K562 (cell line): ENCODE measurements around the gene SAFB.

Source experiments
- CREB1 ChIP-seq, 2 experiments: sonication (generic) in 1 of 2; formaldehyde crosslinking in 1 of 2; IDR thresholded peaks; 2 replicates each; pipeline versions ENCODE4 v1.6.1 to v1.8.0; 2012 to 2022; ENCODE audit warnings: inconsistent platforms in 1 of 2, mild to moderate bottlenecking in 1 of 2, missing genetic modification reagents in 1 of 2, moderate library complexity in 1 of 2
- RCOR1 ChIP-seq, 2 experiments: IDR thresholded peaks; 2 replicates each; pipeline ENCODE4 v1.6.1; 2012; ENCODE audit warnings: low read depth in 2 of 2, low read length in 2 of 2, borderline replicate concordance in 1 of 2, improper control_type of control experiment in 1 of 2
- ZNF124 ChIP-seq: sonication (generic); formaldehyde crosslinking; IDR thresholded peaks from 2 replicates; pipeline ENCODE4 v1.8.1; 2022; ENCODE audit warnings: missing genetic modification reagents
- TF ChIP-seq, protein P1 (sequence below), 3 experiments: IDR thresholded peaks in 2 of 3; conservative IDR thresholded peaks in 1 of 3; 2 replicates each; pipeline ENCODE4 v1.5.1; 2011 to 2012; ENCODE audit warnings: low read length in 3 of 3, mild to moderate bottlenecking in 3 of 3, control low read depth in 2 of 3, improper control_type of control experiment in 1 of 3, inconsistent platforms in 1 of 3, low read depth in 1 of 3, mixed read lengths in 1 of 3, moderate library complexity in 1 of 3; ENCODE audit not compliant: insufficient read depth in 2 of 3

DNA sequence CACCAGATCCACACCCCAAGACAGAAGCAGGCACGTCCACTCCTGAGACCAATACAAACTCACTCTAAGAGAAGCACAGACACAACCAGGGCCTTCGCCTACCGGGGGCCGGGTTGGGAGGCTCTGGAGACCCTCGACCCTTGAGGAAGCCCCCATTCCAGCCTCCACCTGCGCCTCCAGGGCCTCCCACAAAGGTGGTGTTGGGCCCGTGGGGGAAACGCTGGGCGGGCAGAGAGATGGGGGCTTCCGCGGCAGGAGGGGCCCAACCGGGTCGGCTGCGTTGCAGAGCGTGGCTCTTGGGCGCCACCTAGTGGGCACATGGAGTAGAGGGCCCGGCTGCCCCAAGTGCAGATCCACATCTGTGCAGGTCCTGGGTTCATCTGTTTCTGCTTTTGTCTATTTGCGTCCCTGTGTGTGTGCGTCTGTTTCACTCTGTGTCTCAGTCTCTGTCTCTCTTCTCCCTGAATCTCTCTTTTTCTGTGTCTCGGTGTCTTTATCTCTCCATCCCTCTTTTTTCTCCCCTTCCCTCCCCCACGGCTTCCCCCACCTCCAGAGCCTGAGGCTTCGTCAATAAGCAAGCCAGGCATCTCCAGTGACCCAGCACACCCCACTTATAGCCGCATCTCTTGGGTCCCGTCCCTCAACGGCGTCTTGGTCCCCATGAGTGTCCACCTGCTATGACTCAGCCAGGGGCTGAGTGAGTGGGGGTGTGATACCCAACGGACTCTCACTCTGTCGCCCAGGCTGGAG, 44.6 kb upstream of the SAFB start:
- TF ChIP-seq CREB1 (IDR thresholded peaks at IDR 0.05) = no peak
- no peak for TF ChIP-seq CREB1 (CRISPR knock-in tag; IDR thresholded peaks at IDR 0.05)
- TF ChIP-seq, protein P1, sequence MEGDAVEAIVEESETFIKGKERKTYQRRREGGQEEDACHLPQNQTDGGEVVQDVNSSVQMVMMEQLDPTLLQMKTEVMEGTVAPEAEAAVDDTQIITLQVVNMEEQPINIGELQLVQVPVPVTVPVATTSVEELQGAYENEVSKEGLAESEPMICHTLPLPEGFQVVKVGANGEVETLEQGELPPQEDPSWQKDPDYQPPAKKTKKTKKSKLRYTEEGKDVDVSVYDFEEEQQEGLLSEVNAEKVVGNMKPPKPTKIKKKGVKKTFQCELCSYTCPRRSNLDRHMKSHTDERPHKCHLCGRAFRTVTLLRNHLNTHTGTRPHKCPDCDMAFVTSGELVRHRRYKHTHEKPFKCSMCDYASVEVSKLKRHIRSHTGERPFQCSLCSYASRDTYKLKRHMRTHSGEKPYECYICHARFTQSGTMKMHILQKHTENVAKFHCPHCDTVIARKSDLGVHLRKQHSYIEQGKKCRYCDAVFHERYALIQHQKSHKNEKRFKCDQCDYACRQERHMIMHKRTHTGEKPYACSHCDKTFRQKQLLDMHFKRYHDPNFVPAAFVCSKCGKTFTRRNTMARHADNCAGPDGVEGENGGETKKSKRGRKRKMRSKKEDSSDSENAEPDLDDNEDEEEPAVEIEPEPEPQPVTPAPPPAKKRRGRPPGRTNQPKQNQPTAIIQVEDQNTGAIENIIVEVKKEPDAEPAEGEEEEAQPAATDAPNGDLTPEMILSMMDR (IDR thresholded peaks at IDR 0.05 in 2 of 3, conservative IDR thresholded peaks at IDR 0.05 in 1 of 3; ENCODE audit: insufficient read depth in 2 of 3, low read depth in 1 of 3, low read length in 3 of 3) = peak; percentile 89 to 92 (median 89)
- no peak for TF ChIP-seq RCOR1 (IDR thresholded peaks at IDR 0.05; ENCODE audit: borderline replicate concordance in 1 of 2, low read depth in 2 of 2, low read length in 2 of 2)
- no peak for TF ChIP-seq ZNF124 (CRISPR knock-in tag)
